ENCODE data around the gene IL36B.

- TF ChIP-seq CTCF (IDR thresholded peaks at IDR 0.05; ENCODE audit: insufficient read depth, low read depth, low read length) (no peak), EZH2 (IDR thresholded peaks at IDR 0.05; ENCODE audit: insufficient read depth, low read length) (no peak)
Measured at GRCh38 chr2:113027691-113028090, 25.0 kb downstream of the IL36B start.

Data from astrocyte (in vitro differentiated cells and primary cell).